GM18498 (cell line): ENCODE measurements around the gene DLGAP1.
A peak's percentile ranks its signal among the peaks of the same experiment; 100 is the strongest.
"Not testable (repeated sequence)": the region's sequence is repeated elsewhere in the genome, so short reads cannot be mapped to it uniquely, and the experiment has no call there.

ENCODE experiments used
- ATAC-seq: cut with Tn5 transposase; IDR thresholded peaks from one replicate; pipeline ENCODE4 v1.9.1; 2021; ENCODE audit warnings: mild to moderate bottlenecking, moderate library complexity; ENCODE audit not compliant: unreplicated experiment

DLGAP1 gene

DNA sequence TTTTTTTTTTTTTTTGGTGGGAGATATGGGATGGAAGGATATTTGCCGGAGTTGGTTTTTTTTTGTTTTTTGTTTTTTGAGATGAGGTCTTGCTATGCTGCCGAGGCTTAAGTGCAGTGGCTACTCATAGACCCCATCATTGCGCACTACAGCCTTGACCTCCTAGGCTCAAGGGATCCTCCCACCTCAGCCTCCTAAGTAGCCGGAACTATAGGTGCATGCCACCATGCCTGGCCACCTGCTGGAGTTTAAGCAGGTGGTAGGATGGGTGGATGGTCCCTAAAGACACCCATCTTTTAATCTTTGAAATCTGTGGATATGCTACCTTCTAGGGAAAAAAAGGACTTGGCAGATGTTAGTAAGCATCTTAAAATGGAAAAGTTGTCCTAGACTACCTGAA is 835.4 kb downstream of the DLGAP1 start:
- no peak for ATAC-seq

DNA sequence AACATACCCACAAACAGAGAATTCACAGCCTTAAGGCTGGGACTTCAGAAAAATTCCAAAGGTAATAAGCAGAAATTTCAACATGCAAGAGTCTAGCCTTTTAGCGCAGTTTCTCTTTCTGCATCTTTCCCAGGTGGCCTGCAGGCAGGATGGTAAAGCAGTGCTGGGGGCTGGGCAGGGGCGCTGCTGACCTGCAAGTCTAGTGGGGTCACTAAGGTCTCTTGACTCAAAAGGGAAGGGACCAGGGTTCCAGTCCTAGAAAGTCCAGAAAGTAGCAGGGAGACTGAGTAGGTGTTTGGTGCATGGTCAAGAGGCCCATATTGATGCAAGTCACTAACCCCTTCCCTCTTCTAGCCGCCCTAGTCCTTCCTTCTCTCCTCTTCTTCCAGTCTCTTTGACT is 835.9 kb downstream of the DLGAP1 start:
- no peak for ATAC-seq

DNA sequence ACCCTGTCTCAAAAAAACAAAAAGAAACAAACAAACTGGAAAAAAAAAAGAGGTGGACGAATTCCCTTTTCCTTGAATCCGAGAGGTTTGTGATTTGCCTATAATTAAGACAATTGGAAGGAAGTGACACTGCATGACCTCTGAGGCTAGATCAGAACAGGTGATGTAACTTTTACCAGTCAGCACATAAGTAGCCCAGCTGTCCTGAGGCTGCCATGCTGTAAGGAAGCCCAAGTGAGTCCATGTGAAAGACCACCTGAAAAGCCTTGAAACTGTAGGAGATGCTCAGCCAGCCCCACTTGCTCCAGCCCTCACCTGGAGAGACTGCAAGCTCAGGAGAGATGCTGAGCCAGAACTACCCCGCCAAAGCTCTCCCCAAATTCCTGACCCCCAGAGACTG is 838.4 kb downstream of the DLGAP1 start:
- no peak for ATAC-seq

- ATAC-seq: no peak
Observed at GRCh38 chr18:3616142-3616541, 839.0 kb downstream of the DLGAP1 start.

DNA sequence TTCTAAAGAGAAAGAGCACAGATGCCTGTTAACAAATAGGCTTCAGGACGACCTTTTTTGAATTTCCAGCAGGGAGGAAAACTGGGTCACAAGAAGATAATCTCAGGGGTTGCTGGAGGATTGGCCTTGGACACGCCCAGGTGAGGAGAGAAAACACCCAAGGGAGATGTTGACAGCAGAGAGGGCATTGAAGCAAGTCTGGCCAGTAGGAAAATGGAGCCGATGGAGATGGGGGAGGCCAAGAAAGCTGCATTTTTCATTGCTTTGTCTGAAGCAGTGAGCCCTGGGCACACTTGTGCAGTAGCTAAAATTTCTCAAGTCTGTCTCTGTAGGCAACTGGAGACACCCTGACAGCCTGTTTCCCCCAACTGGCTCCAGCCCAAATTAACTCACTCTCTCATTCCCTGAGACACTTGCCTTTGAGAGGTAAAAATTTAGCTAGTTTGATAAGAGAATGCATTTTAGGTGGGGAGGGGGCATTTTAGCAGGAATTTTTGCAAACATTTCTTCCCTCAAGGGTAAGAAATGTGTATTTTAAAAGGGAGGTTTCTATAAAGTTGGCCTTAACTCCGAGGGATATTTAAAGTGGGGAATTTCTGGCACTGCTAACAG is 839.6 kb downstream of the DLGAP1 start:
- ATAC-seq: no peak

GRCh38 chr18:3612315-3612714 is 842.8 kb downstream of the DLGAP1 start:
- ATAC-seq: no peak

DNA sequence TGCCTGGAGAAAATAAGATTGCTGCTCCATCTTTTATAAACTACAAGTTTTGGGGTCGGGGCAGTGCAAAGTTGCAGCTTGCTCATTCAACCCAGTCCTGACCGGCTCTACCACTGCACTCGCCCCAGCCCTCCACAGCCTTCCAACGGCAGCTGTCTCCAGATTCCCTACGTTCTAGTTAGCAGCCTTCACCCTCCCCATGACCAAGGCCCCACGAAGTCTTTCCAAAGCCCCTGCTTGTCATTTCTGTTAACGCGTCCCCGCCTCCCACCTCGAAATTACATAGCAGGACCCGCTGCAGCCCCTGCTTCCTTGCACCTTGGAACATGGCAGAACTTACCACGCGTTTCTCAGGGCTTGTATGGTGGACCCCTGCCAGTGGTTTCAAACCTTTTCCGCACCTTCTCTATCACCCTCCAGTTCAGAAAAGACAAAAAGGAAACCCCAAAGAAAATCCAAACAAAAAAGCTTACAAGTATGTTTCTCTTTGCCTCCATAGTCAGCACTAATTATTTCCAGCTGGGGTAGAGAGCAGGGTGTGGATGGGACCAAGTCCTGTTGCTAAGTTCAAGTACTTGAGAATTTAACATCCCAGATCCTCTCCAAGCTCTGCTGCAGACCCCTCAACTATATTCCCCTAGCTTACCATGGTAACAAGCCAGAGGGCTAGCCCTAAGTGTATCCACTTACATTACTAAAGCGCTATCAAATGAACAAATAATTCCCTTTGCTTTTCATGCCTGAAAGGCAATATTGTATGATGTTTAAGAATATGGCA is 843.6 kb downstream of the DLGAP1 start:
- ATAC-seq: no peak

DNA sequence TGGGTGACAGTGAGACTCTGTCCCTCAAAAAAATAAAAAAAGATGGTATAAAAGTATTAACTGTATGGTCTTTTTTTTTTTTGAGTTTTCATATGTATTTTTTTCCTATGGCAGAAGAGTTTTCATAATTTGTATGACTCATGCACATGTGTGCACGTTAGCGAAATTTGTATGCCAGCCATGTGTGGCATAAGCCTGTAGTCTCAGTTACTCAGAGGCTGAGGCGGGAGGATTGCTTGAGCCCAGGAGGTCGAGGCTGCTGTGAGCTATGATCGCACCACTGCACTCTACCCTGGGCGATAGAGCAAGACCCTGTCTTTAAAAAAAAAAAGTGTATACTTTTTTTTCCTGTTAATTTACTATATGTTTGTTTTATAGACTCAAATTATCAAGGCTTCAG is 844.3 kb downstream of the DLGAP1 start:
- no peak for ATAC-seq

DNA sequence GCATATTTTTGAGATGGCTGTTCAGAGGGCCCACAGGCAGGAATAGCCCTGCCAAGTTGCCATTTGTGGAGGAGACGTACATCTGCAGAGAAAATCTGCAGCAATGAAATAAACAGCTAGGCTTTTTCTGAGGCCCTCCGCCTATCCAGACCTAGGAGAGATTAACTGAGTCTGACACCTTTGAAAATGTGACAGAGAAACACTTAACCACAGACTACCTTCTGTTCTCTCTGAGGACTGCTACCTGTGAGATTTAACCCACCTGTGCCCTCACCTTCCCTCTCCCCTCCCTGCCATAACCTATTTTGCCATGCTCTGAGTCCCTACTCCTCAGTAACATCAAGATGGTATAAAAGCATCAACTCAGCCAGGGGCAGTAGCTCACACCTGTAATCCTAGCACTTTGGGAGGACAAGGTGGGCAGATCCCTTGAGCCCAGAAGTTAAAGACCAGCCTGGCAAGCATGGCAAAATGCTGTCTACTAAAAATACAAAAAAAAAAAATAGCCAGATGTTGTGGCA is 844.9 kb downstream of the DLGAP1 start:
- no peak for ATAC-seq

DNA sequence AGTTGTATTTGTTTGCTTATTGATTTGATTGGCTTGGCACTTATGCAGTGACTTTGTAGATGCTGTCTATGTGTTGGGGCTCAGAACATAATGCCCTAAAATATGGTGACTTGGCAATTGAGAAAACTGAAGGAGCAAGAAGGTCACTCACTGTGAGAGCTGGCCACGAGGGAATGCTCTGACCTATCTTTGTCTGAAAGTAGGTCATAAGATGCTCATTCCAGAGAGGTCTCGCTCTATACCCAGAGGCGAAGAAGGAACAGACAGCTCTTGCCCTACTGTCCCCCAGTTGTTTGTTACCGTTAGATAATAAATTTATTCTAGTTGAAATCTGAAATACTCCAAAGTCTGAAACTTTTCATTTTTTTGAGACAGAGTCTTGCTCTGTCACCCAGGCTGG is 846.6 kb downstream of the DLGAP1 start:
- no peak for ATAC-seq

DNA sequence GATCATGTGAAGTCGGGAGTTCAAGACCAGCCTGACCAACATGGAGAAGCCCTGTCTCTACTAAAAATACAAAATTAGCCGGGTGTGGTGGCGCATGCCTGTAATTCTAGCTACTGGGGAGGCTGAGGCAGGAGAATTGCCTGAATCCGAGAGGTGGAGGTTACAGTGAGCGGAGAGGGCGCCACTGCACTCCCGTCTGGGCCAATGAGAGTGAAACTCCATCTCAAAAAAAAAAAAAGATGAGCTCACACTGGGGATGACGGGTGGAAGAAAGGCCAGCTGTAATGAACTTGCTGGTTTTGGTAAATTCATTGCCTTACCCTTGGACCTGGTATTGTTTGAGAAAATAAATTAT is 847.0 kb downstream of the DLGAP1 start:
- not testable (repeated sequence) for ATAC-seq

DNA sequence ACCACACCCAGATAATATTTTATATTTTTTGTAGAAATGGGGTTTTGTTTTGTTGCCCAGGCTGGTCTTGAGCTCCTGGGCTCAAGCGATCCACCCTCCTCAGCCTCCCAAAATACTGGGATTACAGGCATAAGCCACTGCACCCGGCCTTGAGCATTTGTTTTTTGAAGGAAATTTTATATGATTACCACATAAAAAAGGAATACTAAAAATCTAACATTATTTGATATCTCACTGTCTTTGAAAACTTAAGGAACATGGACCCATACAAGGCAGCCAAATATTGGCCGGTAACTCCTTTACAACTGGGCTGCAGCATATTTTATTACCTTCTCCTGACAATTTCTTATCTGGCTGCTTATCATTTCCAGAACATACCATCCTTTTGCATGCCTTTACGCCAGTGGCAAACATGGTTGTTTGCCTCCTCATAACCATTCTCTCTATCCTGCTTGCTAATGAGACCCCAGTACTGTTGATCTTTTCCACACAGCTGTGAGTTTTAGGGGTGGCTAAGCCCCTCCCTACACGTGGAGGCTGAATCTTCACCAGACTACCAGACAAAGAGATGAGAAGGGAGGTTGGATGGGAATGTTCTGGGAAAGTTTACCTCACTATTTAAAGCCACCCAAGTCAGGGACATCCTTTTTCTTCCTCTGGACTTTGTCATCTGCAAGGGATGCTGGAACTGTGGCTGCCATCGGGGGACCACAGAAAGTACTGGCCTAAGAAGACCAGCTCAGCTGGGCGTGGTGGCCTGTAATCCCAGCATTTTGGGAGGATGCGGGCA is 847.6 kb downstream of the DLGAP1 start:
- no peak for ATAC-seq

GRCh38 chr18:3606863-3607262 is 848.2 kb downstream of the DLGAP1 start:
- not testable (repeated sequence) for ATAC-seq

DNA sequence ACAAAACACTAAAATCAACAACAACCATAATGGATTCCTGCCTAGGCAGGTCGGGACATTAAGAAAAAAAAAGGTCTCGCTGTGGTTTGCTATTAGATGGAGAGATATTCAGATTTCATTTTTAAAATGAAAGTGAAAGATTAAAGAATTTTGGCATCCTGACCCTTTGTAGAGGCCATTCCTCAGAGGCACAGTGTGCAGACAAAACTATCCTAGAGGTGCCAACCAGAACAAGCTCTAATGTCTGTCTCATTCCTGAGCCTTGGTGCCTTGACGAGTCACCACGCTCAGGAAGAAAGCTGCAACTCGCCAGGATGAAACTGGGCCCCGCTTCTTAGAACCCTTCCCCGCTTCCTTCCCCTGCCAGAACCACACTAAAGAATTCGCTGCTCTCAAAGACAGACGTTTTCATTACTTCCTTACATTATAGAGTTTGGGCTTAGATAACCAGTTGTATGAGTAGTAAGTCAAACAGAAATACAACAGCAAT is 849.1 kb downstream of the DLGAP1 start:
- no peak for ATAC-seq

- no peak for ATAC-seq
Observed at GRCh38 chr18:3605486-3605952, 849.6 kb downstream of the DLGAP1 start.

GRCh38 chr18:3604498-3605408 is 850.4 kb downstream of the DLGAP1 start:
- ATAC-seq: peak; percentile 88

DNA sequence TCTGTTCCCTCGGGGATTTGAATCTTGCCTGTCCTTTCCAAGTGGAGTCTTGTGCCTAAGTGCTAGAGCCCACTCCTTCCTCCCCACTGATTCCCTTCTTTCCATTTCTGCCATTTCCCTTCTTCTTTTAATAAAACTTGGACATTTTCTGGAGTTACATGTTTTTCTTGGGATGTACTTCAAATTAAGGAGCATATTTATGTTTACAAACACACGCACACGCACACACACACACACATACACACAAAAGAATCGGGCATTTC is 850.9 kb downstream of the DLGAP1 start:
- no peak for ATAC-seq

GRCh38 chr18:3603421-3604234 is 851.5 kb downstream of the DLGAP1 start:
- ATAC-seq: no peak

GRCh38 chr18:3601106-3601755 is 853.9 kb downstream of the DLGAP1 start:
- ATAC-seq: not testable (repeated sequence)
